Testis (tissue), 3 donors: ENCODE data around the gene OR7G1. TPM values are rescaled to one million over a fixed set of nuclear protein-coding genes. Genes with fewer than 3 reads are reported as not detected.
"Not testable (repeated sequence)": the region's sequence is repeated elsewhere in the genome, so short reads cannot be mapped to it uniquely, and the experiment has no call there.

Source experiments
- DNase-seq: peaks from one replicate; pipeline ENCODE4 v3.0.0-alpha.2; 2019
- H3K27ac ChIP-seq, 2 donors: fragments of 200-600 bp; sonication (generic); one replicate each; pipeline ENCODE4 v1.5.1; 2019
- H3K27me3 ChIP-seq: fragments of 200-600 bp; sonication (generic); one replicate; pipeline ENCODE4 v1.5.1; 2019
- H3K36me3 ChIP-seq: fragments of 200-600 bp; sonication (generic); one replicate; pipeline ENCODE4 v1.5.1; 2017; ENCODE audit warnings: low read depth; ENCODE audit errors: missing control alignments
- H3K4me1 ChIP-seq: fragments of 200-600 bp; sonication (generic); one replicate; pipeline ENCODE4 v1.5.1; 2019
- H3K4me3 ChIP-seq, 2 donors: fragments of 200-600 bp; sonication (generic); one replicate each; pipeline ENCODE4 v1.5.1; 2017 to 2019
- H3K9me3 ChIP-seq: fragments of 200-600 bp; sonication (generic); one replicate; pipeline ENCODE4 v1.5.1; 2017
- POLR2A ChIP-seq: fragments of 450-650 bp; IDR thresholded peaks from one replicate; pipeline ENCODE4 v1.6.1; 2017; ENCODE audit warnings: antibody characterized with exemption, mild to moderate bottlenecking, moderate library complexity
- WGBS, 2 donors: methylation state at CpG; one replicate each; pipeline ENCODE4 v1.1.5; 2018; 5-methylcytosine and 5-hydroxymethylcytosine counted together
- intact Hi-C: fragments of 100-400 bp; cut with DNase I; formaldehyde crosslinking; loops from one replicate; pipeline ENCODE4 v1.15.1; 2023; ENCODE audit warnings: low total_unique reads
- polyA plus RNA-seq: library from polyadenylated mRNA; stranded (reverse); fragments of 350-450 nt; fragmentation: Illumina TruSeq; extraction: RNeasy Lipid Tissue Mini Kit (QIAGEN cat#74804); gene quantifications from one replicate; pipeline ENCODE4 v1.2.3, GENCODE V29; 2014; ENCODE audit warnings: low read depth, low replicate concordance; ENCODE audit not compliant: insufficient read depth
- small RNA-seq, 2 donors: library from RNA; depleted of rRNA; stranded (forward); fragments of <200 nt; gene quantifications; one replicate each; pipeline ENCODE3, GENCODE V24; 2016
- total RNA-seq, 2 donors: library from RNA; depleted of rRNA; stranded (reverse); fragments of >200 nt; gene quantifications; one replicate each; pipeline ENCODE4 v1.2.3, GENCODE V29; 2016
- TF ChIP-seq, protein P1 (sequence below), 3 experiments: fragments of 450-650 bp in 2 of 3; fragments of 200-600 bp in 1 of 3; sonication (generic) in 1 of 3; IDR thresholded peaks; one replicate each; pipeline ENCODE4 v1.5.1; 2016 to 2019; ENCODE audit warnings: antibody characterized with exemption in 3 of 3, mild to moderate bottlenecking in 2 of 3, moderate library complexity in 1 of 3

Gene OR7G1
- total and polyA plus RNA-seq, 3 donors from 2014 or later: not detected

DNA sequence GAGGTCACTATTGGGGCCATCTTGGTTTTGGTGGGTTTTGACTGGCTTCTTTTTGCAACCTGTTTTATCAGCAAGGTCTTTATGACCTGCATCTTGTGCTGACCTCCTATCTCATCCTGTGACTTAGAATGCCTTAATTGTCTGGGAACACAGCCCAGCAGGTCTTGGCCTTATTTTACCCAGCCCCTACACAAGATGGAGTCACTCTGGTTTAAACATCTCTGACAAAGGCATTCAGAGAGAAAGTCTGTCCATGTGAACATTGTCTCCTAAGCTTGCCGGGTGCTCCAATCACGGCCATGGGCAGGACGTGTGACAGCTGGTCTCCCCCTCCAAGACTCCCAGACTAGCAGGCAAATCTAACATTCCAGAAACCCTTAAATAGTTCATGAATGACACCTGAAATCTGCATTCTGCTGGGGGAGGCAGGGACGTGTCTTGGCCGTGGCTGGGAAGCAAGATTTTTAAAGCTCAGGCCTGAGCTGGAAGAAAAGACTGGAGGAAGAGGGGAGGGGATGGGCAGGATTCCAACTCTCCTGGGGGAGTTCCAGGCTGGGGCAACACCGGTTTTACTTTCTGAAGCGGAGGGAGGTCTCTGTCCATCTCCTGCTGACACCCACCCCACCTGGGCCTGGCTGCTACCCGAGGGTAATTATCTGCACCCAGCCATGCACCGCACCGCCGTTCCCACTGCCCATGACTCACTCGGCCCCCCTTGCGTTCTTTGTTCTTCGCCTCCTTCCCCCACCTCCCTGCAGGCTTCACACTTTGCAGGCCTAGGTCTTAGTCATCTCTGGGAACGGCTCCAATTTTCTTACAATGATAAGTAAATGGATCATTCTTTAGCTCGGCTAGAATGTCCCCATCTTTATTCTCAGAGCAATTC, 40.3 kb downstream of the OR7G1 start:
- intact Hi-C loops: no loop called here
- WGBS, 2 donors: 32 to 33% methylated on average over 16 of the region's 16 CpGs
- H3K4me1 ChIP-seq: no peaks in the 10 kb centered on the region
- peak; percentile 89 for DNase-seq
- no peak for TF ChIP-seq POLR2A
- TF ChIP-seq, protein P1, sequence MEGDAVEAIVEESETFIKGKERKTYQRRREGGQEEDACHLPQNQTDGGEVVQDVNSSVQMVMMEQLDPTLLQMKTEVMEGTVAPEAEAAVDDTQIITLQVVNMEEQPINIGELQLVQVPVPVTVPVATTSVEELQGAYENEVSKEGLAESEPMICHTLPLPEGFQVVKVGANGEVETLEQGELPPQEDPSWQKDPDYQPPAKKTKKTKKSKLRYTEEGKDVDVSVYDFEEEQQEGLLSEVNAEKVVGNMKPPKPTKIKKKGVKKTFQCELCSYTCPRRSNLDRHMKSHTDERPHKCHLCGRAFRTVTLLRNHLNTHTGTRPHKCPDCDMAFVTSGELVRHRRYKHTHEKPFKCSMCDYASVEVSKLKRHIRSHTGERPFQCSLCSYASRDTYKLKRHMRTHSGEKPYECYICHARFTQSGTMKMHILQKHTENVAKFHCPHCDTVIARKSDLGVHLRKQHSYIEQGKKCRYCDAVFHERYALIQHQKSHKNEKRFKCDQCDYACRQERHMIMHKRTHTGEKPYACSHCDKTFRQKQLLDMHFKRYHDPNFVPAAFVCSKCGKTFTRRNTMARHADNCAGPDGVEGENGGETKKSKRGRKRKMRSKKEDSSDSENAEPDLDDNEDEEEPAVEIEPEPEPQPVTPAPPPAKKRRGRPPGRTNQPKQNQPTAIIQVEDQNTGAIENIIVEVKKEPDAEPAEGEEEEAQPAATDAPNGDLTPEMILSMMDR (IDR thresholded peaks at IDR 0.05): no peak
- no peaks in the 10 kb centered on the region for H3K9me3 ChIP-seq
- no peaks in the 10 kb centered on the region for H3K27me3 ChIP-seq
- no peaks in the 10 kb centered on the region for H3K36me3 ChIP-seq
- H3K4me3 ChIP-seq: no peak overlapping the region
- peak overlapping the region; percentile 14 to 31 for H3K27ac ChIP-seq

- no peak for TF ChIP-seq POLR2A
- TF ChIP-seq, protein P1 (IDR thresholded peaks at IDR 0.05): no peak
- no peak overlapping the region for H3K4me3 ChIP-seq
- no peak for DNase-seq
- no peaks in the 10 kb centered on the region for H3K9me3 ChIP-seq
- H3K27ac ChIP-seq: no peak overlapping the region
- H3K27me3 ChIP-seq: no peaks in the 10 kb centered on the region
- intact Hi-C loops: no loop called here
- H3K4me1 ChIP-seq: no peaks in the 10 kb centered on the region
- WGBS, 2 donors: 74 to 75% methylated on average over 6 of the region's 6 CpGs
- H3K36me3 ChIP-seq: no peaks in the 10 kb centered on the region
Measured at GRCh38 chr19:9073806-9074205, 41.8 kb downstream of the OR7G1 start.

- H3K9me3 ChIP-seq, H3K4me1 ChIP-seq, H3K27me3 ChIP-seq, intact Hi-C loops, DNase-seq, H3K27ac ChIP-seq, H3K4me3 ChIP-seq, H3K36me3 ChIP-seq: not testable (repeated sequence)
- 92% methylated on average over 6 of the region's 6 CpGs for WGBS, 2 donors
Measured at GRCh38 chr19:9071720-9072119, 43.8 kb downstream of the OR7G1 start.

- intact Hi-C loops: no loop called here
- Histone ChIP-seq H3K4me3 (no peak overlapping the region), H3K27ac (no peak overlapping the region), H3K36me3 (no peaks in the 10 kb centered on the region), H3K9me3 (no peaks in the 10 kb centered on the region), H3K27me3 (no peaks in the 10 kb centered on the region), H3K4me1 (no peaks in the 10 kb centered on the region)
- WGBS, 2 donors: 50 to 61% methylated on average over 5 of the region's 5 CpGs
- TF ChIP-seq POLR2A: no peak
- TF ChIP-seq, protein P1 (IDR thresholded peaks at IDR 0.05): no peak
- no peak for DNase-seq
Measured at GRCh38 chr19:9070066-9070465, 45.5 kb downstream of the OR7G1 start.

DNA sequence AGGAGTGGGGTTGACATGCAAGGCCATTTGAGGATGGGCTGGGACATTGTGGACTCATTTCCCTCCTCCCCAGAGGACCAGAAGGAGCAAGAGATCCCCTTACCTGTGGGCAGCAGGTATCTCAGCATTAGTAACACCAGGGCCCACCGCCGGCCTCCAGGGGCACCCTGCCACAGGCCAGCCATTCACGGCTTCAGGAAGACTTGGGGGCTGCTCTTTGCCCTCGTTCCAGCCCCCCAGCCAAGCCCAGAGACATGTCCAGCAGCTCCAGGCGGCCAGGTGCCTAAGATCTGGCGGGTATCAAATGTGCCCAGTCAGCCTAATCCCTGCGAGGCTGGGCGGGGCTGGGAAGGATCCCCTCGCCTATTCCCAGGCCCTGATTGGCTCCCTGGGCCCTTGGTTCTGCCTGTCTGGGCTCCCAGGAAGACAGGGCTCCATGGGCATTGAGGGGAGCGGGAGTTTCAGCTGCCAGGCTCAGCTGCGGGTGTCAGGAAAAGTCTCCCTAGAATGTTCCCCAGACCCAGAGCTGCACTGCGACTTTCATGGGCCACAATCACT, 50.0 kb downstream of the OR7G1 start:
- Histone ChIP-seq H3K27ac (no peak overlapping the region), H3K4me1 (no peaks in the 10 kb centered on the region), H3K36me3 (no peaks in the 10 kb centered on the region), H3K9me3 (no peaks in the 10 kb centered on the region), H3K27me3 (no peaks in the 10 kb centered on the region), H3K4me3 (no peak overlapping the region)
- no peak for DNase-seq
- intact Hi-C loops: no loop called here
- no peak for TF ChIP-seq POLR2A
- TF ChIP-seq, protein P1 (IDR thresholded peaks at IDR 0.05): no peak
- 75 to 80% methylated on average over 6 to 12 of the region's 12 CpGs for WGBS, 2 donors

Small RNA genes lying within 50 kb of the gene (small RNA-seq; reads per million reads assigned to genes)
- gene OR1M4P: 0 reads per million in 2 donors

Other genes starting within 250 kb of the OR7G1 start
- gene MUC16, start 105.4 kb downstream of the OR7G1 start, total RNA-seq: 1 to 10 TPM; 2.6 to 4.0 TPM
- 4.8 TPM for gene MUC16, start 105.4 kb downstream of the OR7G1 start, polyA plus RNA-seq
- gene OR1M1, start 28.7 kb downstream of the OR7G1 start, total RNA-seq: under 1 TPM in 1 of 2 donors, not detected in 1; 0.12 TPM
- not detected for gene OR1M1, start 28.7 kb downstream of the OR7G1 start, polyA plus RNA-seq
- not detected for gene OR7G2, start 8.3 kb downstream of the OR7G1 start, total RNA-seq
- not detected for gene OR7G2, start 8.3 kb downstream of the OR7G1 start, polyA plus RNA-seq
- not detected for gene OR7G3, start 11.2 kb upstream of the OR7G1 start, total RNA-seq
- gene OR7G3, start 11.2 kb upstream of the OR7G1 start, polyA plus RNA-seq: not detected
- 10 to 100 TPM; 19.4 to 28.8 TPM for gene ZNF317, start 24.6 kb upstream of the OR7G1 start, total RNA-seq
- 16.1 TPM for gene ZNF317, start 24.6 kb upstream of the OR7G1 start, polyA plus RNA-seq
- gene OR7D2, start 63.2 kb upstream of the OR7G1 start, total RNA-seq: under 1 TPM; 0.62 to 0.79 TPM
- gene OR7D2, start 63.2 kb upstream of the OR7G1 start, polyA plus RNA-seq: 1.7 TPM
- gene OR7D4, start 103.8 kb upstream of the OR7G1 start, total RNA-seq: under 1 TPM in 1 of 2 donors, not detected in 1; 0.06 TPM
- not detected for gene OR7D4, start 103.8 kb upstream of the OR7G1 start, polyA plus RNA-seq
- gene OR7E24, start 135.2 kb upstream of the OR7G1 start, total RNA-seq: 1 to 10 TPM in 1 of 2 donors, under 1 TPM in 1; 0.62 to 1.5 TPM
- 2.3 TPM for gene OR7E24, start 135.2 kb upstream of the OR7G1 start, polyA plus RNA-seq
- gene ZNF699, start 194.1 kb upstream of the OR7G1 start, total RNA-seq: 10 to 100 TPM; 11.9 to 12.0 TPM
- 2.2 TPM for gene ZNF699, start 194.1 kb upstream of the OR7G1 start, polyA plus RNA-seq
- gene ZNF559, start 208.4 kb upstream of the OR7G1 start, total RNA-seq: 10 to 100 TPM; 48.4 to 49.7 TPM
- gene ZNF559, start 208.4 kb upstream of the OR7G1 start, polyA plus RNA-seq: 15.4 TPM
- gene ZNF177, start 247.2 kb upstream of the OR7G1 start, total RNA-seq: 10 to 100 TPM; 11.9 to 20.7 TPM
- 16.5 TPM for gene ZNF177, start 247.2 kb upstream of the OR7G1 start, polyA plus RNA-seq